ENCODE measurements around the gene ADAM15.

DNA sequence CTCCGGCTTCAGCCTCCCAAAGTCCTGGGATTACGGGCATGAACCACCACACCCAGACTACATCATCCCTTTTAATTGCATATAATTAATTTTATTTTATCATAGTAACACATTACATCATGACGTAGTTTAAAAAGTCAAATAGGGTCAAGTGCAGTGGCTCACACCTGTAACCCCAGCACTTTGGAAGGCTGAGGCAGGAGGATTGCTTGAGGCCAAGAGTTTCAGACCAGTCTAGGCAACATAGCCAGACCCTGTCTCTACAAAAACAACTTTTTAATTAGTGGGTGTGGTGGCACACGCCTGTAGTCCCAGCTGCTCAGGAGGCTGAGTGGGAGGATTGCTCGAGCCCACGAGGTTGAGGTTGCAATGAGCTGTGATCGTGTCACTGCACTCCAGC lies 48.2 kb downstream of the ADAM15 start:
- TF ChIP-seq, protein P1, sequence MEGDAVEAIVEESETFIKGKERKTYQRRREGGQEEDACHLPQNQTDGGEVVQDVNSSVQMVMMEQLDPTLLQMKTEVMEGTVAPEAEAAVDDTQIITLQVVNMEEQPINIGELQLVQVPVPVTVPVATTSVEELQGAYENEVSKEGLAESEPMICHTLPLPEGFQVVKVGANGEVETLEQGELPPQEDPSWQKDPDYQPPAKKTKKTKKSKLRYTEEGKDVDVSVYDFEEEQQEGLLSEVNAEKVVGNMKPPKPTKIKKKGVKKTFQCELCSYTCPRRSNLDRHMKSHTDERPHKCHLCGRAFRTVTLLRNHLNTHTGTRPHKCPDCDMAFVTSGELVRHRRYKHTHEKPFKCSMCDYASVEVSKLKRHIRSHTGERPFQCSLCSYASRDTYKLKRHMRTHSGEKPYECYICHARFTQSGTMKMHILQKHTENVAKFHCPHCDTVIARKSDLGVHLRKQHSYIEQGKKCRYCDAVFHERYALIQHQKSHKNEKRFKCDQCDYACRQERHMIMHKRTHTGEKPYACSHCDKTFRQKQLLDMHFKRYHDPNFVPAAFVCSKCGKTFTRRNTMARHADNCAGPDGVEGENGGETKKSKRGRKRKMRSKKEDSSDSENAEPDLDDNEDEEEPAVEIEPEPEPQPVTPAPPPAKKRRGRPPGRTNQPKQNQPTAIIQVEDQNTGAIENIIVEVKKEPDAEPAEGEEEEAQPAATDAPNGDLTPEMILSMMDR (IDR thresholded peaks at IDR 0.05; ENCODE audit: insufficient read depth, low read depth, low read length): no peak
- TF ChIP-seq EZH2 (IDR thresholded peaks at IDR 0.05; ENCODE audit: insufficient read depth, low read length): no peak

Measured in astrocyte (in vitro differentiated cells and primary cell).